GM12872 (cell line): ENCODE data around the gene PRSS16.

ENCODE experiments used
- CTCF ChIP-seq: IDR thresholded peaks from 3 replicates; pipeline ENCODE4 v1.5.1; 2011; ENCODE audit warnings: low read depth, mild to moderate bottlenecking, low read length, moderate library complexity; ENCODE audit not compliant: insufficient read depth

The PRSS16 gene

GRCh38 chr6:27247133-27247836, at the start of gene PRSS16:
PRSS16 (plus strand) TSS chr6:27247701; CDS start chr6:27247738, 37 bp downstream.
- no peak for TF ChIP-seq CTCF

- TF ChIP-seq CTCF, result no peak
These were observed 41.9 kb upstream of the PRSS16 start for GRCh38 chr6:27205375-27206278.

GRCh38 chr6:27206806-27207205, 40.7 kb upstream of the PRSS16 start:
- no peak for TF ChIP-seq CTCF

- TF ChIP-seq CTCF, result no peak
These were observed 39.5 kb upstream of the PRSS16 start for GRCh38 chr6:27208042-27208441.

GRCh38 chr6:27209196-27209595, 38.3 kb upstream of the PRSS16 start:
- no peak for TF ChIP-seq CTCF

- no peak for TF ChIP-seq CTCF
These were observed 37.7 kb upstream of the PRSS16 start for GRCh38 chr6:27209659-27210269.

- TF ChIP-seq CTCF, result no peak
These were observed 33.9 kb upstream of the PRSS16 start for GRCh38 chr6:27213544-27214125.
